GM21526 (cell line): ENCODE measurements around the gene PRKACB.
A peak's percentile ranks its signal among the peaks of the same experiment; 100 is the strongest.

Source experiments
- ATAC-seq: cut with Tn5 transposase; IDR thresholded peaks from one replicate; pipeline ENCODE4 v1.9.1; 2021; ENCODE audit warnings: moderate library complexity; ENCODE audit not compliant: unreplicated experiment, low FRiP score

PRKACB gene

GRCh38 chr1:84155517-84155916 lies 11.4 kb downstream of the PRKACB start:
- no peak for ATAC-seq

DNA sequence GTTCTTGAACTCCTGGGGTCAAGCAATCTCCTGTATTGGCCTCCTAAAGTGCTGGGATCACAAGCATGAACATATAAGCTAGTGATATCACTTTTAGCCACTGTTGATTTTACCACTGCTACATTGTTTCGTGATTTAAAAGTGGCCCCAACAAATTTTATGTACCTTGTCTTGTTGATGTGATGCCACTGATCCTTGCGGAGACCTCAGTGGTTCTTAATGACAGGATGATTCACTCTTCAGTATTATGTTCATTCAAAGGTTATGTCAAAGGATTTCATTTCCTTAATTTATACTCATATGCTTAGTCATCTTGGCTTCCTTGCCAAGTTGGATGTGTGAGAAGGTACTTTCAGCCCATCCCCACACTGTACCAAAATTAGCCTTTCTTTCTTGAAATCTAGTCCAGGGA lies 12.1 kb downstream of the PRKACB start:
- no peak for ATAC-seq

DNA sequence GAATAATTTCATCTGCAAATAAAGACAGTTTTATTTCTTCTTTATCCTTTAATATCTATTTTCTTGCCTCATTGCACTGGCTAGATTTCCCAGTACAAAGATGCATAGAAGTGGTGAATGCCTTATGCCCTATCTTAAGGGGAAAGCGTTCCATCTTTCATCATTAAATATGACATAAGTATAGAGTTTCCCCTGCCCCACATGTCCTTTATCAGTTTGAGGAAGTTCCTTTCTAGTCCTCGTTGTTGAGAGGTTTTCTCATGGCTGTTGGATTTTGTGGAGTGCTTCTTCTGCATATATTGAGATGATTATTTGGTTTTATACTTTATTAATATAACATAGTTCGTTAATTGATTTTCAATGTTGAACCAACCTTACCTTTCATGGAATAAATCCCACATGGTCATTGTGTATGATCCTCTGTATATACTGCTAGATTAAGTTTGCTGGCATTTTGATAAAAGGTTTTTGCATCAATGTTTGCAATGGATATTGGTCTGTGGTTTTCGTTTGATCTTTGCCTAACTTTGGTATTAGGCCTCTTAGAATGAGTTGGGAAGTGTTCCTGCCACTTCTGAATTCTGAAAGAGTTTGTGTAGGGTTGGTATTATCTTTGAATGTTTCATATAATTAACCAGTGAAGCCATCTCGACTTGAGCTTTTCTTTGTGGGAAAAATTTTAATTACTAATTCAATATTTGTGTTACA lies 15.6 kb downstream of the PRKACB start:
- no peak for ATAC-seq

- ATAC-seq, result no peak
Observed at GRCh38 chr1:84162295-84162694, 18.2 kb downstream of the PRKACB start.

DNA sequence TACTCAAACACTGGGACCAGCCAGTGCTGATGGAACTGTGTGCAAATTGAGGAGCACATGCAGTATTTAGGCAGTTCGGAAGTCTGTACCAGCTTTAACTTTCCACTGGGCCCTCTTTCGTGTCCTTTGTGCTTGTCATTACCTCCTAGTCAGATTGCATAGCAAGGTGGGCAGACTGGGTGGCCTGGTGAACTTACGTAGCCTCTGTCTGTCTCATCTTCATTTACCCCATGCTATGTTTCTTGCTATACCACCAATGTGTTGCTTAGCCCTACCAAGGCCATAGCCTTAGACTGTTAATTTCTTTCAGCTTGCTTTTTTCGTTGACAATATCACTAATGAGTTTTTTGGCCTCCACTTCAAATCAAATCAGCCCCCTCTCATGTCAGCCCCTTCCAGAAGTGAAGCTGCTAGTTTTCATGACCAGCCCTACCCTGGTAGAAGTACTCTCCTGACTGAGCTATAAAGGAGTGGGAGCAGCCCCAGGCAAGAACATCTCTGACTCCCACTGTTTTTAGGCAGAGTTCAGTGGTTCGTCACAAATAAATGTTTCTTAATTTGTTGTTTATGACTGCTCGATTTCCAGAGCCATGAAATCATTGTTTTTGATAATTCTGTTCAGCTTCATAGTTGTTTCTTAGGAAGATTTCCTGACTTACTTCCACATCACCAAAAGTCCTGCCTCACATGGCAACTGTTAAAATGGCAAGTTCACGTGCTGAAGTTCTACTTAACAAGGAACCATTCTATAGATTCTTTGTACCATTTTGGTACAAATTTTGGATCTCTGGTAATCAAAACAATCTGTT lies 19.3 kb downstream of the PRKACB start:
- ATAC-seq, result no peak

- no peak for ATAC-seq
Observed at GRCh38 chr1:84164161-84164560, 20.1 kb downstream of the PRKACB start.

DNA sequence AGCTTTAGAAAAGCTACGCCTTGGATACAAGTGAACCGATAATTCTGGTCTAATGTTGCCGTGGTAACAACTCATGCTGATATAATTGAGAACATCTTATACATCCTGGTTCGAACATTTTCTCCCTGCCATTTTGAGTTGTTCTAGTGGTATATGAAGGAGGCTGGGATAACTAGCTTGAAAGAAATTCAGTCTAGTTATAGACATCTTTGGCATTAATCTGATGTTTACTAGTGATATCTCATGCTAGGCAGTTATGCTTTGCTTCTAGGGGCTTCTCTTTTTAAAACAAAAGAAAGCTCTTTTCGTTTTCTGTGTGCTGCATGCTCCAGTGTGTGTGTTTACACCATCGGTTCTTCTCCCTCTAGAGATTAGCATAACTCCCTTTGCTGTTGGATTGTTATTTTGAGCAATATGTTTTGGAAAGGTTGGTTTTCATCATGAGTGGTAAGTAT lies 20.5 kb downstream of the PRKACB start:
- ATAC-seq, result no peak

DNA sequence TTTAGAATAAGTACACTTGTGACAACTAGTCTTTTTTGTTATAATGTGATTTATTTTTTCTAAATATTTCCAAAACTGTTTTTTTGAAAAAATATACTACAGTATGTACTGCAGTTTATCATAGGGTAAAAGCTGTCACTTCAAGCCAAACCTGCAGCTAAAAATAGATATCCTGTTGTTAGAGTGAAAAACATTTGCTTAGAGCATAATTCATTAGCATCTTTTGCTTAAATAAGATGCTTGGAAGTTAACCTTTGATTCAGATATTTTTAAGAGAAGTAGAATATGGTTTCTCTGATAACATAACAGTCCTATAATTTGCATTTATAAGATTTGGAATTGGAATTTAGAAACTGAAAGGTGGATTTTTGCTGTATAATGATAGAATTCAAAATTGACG lies 21.5 kb downstream of the PRKACB start:
- no peak for ATAC-seq

DNA sequence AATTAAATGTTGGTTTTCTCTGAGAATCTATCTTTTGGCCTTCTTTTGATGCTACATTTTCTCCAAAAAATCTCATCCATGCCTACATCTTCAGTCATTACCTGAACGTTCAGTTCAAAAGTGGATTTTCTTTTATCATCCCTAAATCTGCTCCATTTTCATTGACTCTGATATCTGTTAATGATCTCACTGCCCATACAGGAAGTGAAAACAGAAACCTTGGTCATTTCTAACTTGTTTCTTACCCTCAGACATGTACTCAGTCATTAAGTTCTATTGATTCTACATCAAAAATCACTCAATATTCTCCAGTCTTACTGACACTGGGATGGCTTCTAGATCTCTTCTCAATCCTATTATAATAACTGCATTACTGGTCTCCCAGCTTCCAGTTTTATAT lies 22.7 kb downstream of the PRKACB start:
- ATAC-seq, result peak; percentile 81

DNA sequence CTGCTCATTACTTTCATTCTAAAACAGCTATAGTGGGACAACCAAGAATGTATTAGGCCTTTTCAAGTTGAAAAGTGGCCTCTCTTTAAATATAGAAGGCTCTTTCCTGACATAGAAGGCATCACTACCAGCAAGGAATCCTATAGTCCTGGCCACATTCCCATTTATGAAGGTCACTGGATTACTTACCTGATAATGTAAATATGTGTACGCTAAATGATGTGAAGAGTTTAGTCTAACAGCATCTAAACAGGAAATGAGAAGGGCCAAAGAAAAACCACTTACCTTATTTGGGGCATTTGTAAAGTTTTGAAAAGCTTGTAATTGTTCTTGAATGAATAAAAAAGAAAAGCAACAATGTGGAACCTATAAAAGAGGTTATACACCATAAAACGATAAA lies 24.7 kb downstream of the PRKACB start:
- ATAC-seq, result no peak

- no peak for ATAC-seq
Observed at GRCh38 chr1:84170171-84170570, 26.1 kb downstream of the PRKACB start.

- no peak for ATAC-seq
Observed at GRCh38 chr1:84171481-84171880, 27.4 kb downstream of the PRKACB start.

DNA sequence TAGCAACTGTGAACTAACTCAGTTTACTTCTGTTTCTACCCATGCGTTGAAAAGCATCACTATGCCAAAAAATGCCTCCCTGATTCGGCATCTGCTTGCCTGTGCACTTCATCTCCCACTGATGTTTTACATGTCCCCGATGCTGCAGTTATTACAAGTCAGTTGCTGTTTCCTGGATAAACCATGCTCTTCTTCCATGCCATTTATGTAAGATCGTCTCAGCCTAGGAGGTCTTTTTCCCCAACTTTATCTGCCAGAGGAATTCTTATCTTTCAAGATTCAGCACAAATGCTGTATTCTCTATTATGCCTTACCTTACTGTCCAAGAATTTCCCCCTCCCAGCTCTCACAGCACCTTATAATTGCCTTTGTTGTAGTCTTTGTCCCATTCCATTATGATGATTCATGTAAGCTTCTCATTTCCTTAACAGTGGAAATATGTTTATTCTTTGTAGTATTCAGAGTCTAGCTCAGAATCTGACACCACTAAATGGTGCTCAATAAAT lies 30.0 kb downstream of the PRKACB start:
- ATAC-seq, result no peak

DNA sequence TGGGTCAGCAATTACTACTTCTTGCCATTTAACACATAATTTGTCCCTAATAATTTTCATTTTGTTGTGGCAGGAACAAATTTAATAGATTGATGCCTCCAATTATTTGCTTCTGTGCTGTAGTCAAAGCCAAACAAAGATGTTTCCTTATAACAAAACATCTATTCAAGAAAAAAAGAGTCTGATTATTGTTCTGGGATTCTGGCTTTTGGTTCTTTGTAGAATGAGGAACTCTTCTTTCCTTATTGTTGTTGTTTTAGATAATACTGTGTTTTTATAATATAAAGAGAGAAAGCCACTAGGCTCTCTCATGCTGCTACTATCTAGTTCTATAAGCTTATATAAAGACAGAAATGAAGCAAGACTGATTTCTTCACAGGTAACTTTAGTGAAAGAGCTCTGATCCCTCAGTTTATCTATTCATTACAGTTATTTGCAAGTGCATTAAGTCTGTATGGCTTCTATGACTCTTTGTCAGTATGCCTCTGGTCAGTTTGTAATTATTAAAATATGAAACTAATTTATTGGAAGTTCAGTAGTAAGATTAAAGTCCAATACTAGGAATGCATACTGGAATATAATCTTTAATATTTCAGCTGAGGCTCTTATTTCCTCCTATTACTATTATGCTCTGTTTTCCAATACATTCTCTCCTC lies 37.4 kb downstream of the PRKACB start:
- no peak for ATAC-seq

DNA sequence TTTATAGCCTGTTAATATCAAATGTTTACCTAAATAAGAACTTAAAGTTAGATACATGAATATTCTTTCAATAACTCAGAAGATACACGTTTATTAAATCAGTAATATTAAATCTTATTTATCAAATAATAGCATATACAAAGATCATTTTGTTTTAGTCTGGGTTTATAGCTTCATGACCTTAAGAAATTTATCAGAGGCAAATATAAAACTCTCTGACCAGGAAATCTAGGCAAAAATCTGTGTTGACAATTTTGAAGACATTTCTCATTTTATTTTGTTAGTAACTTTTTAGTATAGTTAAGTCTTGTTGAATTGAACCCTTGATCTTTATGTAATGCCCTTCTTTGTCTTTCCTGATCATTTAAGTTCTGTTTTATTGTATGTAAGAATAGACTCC lies 46.4 kb downstream of the PRKACB start:
- no peak for ATAC-seq

GRCh38 chr1:84192681-84193080 lies 48.6 kb downstream of the PRKACB start:
- no peak for ATAC-seq

DNA sequence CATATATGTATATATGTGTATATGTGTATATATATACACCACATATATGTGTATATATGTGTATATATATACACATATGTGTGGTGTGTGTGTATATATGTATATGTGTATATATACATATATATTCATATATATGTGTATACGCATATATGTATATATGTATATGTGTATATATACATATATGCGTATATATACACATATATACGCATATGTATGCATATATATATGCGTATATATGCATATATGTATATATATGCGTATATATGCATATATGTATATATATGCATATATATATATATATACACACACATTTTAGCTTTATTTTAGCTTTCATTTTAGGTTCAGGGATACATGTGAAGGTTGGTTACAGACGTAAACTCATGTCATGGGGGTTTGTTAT lies 54.8 kb downstream of the PRKACB start:
- ATAC-seq, result no peak

GRCh38 chr1:84199257-84199656 lies 55.2 kb downstream of the PRKACB start:
- ATAC-seq, result no peak

DNA sequence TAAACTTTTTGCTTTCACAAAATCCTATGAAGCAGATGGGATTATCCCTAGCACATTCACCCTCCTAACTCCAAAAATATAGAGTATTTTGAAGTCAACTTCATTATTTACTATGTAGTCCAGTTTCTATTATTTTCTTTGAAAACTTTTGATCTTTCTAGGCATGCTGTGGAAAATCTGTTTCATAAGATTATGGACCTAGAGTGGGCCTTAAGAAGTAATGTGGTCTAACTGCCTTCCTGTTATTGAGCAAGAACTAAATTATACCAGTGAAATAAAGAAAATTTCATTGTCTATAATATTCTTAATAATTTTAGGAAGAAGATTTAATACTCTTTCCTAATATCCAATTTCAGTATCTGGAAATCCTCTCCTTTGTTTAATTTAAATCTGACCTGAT lies 58.1 kb downstream of the PRKACB start:
- ATAC-seq, result no peak

GRCh38 chr1:84206375-84206774 lies 62.3 kb downstream of the PRKACB start:
- ATAC-seq, result no peak

DNA sequence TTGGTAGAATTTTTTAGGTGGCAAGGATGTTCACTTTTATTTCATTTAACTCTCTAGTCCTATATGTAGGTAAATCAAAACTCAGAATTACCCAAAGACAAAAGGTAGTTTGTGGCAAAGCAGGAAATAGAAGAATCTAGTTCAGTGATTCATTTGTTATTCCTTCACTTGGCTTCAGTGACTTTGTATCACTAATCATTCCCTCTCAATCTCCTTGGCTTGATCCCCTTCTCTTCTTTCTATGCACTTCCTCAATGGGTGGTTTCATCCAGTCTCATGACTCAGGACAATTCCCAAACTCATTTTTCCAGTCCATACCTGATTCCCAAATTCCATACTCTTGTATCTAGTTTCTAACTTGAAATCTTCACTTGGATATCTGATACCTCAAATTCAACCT lies 64.9 kb downstream of the PRKACB start:
- ATAC-seq, result no peak
